Choroid plexus epithelial cell (primary cell): ENCODE results near the gene SLC22A5.

ENCODE experiments used
- DNase-seq: peaks from one replicate; pipeline ENCODE4 v3.0.0-alpha.2; 2010; ENCODE audit warnings: low read depth
- H3K4me3 ChIP-seq: 2 replicates; pipeline ENCODE4 v1.5.1; 2011; ENCODE audit warnings: low read depth, mild to moderate bottlenecking, control low read depth, low read length, moderate library complexity
- CTCF ChIP-seq: conservative IDR thresholded peaks from 2 replicates; pipeline ENCODE4 v1.5.1; 2011; ENCODE audit warnings: low read depth, mild to moderate bottlenecking, control low read depth, inconsistent platforms, low read length, moderate library complexity

Gene SLC22A5

GRCh38 chr5:132327252-132327955 lies 42.1 kb upstream of the SLC22A5 start:
- no peak for TF ChIP-seq CTCF
- H3K4me3 ChIP-seq, result no peak overlapping the region
- peak; percentile 78 for DNase-seq

- no peak for TF ChIP-seq CTCF
- no peak for DNase-seq
- no peak overlapping the region for H3K4me3 ChIP-seq
Observed at GRCh38 chr5:132334812-132335211, 34.7 kb upstream of the SLC22A5 start.

- DNase-seq, result no peak
- no peak for TF ChIP-seq CTCF
- no peak overlapping the region for H3K4me3 ChIP-seq
Observed at GRCh38 chr5:132335402-132335801, 34.1 kb upstream of the SLC22A5 start.

GRCh38 chr5:132339502-132339901 lies 30.0 kb upstream of the SLC22A5 start:
- no peak for DNase-seq
- no peak overlapping the region for H3K4me3 ChIP-seq
- TF ChIP-seq CTCF, result no peak

- DNase-seq, result no peak
- no peak for TF ChIP-seq CTCF
- no peak overlapping the region for H3K4me3 ChIP-seq
Observed at GRCh38 chr5:132342291-132343180, 27.0 kb upstream of the SLC22A5 start.

- no peak overlapping the region for H3K4me3 ChIP-seq
- DNase-seq, result no peak
- TF ChIP-seq CTCF, result no peak
Observed at GRCh38 chr5:132344775-132345514, 24.6 kb upstream of the SLC22A5 start.
